HepG2 (cell line): ENCODE data around the gene DCAF4. TPM values are rescaled to one million over a fixed set of nuclear protein-coding genes. Genes with fewer than 3 reads are reported as not detected.
A peak's percentile ranks its signal among the peaks of the same experiment; 100 is the strongest.

Experiments used
- ATAC-seq: fragments of 200-7000 bp; cut with Tn5 transposase; 3 replicates; pipeline ENCODE4 v1.9.1; 2020; ENCODE audit warnings: mild to moderate bottlenecking, moderate library complexity
- BruUV-seq: library from RNA; stranded (reverse); fragments of 400-500 nt; replicated peaks from 2 replicates; lab custom pipeline; 2021; lab: Mats Ljungman, UMichigan
- CTCF ChIA-PET: fragments of 300-600 bp; formaldehyde crosslinking; extraction: SDS; loops from one replicate; lab custom pipeline; 2021; ENCODE audit warnings: low total read pairs, inconsistent platforms, low intra/inter-chr PET ratio; lab: Yijun Ruan, JAX
- POLR2A ChIA-PET: fragments of 350-600 bp; sonication (Branson Sonifier 250); formaldehyde crosslinking; loops from one replicate; lab custom pipeline; 2020; ENCODE audit warnings: antibody characterized with exemption, inconsistent platforms; lab: Yijun Ruan, JAX
- DNase-seq: peaks from one replicate; pipeline ENCODE4 v3.0.0-alpha.2; 2015; ENCODE audit warnings: low spot score
- FAIRE-seq: peaks from 3 replicates; lab custom pipeline; 2011; peaks lifted over from hg19 to GRCh38; lab: Jason Lieb, UNC
- H2AFZ ChIP-seq: one replicate; pipeline ENCODE4 v1.6.1; 2011; ENCODE audit warnings: low read length, inconsistent platforms
- H3K27ac ChIP-seq: fragments of 300-600 bp; 3 replicates; pipeline ENCODE4 v1.8.0; 2011; ENCODE audit warnings: mixed run types, mild to moderate bottlenecking, mixed read lengths, low read length, inconsistent platforms; ENCODE audit not compliant: insufficient read depth; ENCODE audit errors: extremely low read length
- H3K27me3 ChIP-seq, 2 experiments: fragments of 200-600 bp in 1 of 2; 2 replicates in 1 of 2; 3 replicates in 1 of 2; pipeline versions ENCODE4 v1.6.0 to v1.8.0; 2011; ENCODE audit warnings: low read length in 2 of 2, mild to moderate bottlenecking in 2 of 2, moderate library complexity in 2 of 2, inconsistent platforms in 1 of 2; ENCODE audit not compliant: insufficient read depth in 2 of 2, control insufficient read depth in 1 of 2
- H3K36me3 ChIP-seq, 2 experiments: fragments of 200-600 bp in 1 of 2; replicated peaks in 1 of 2; 2 replicates in 1 of 2; 3 replicates in 1 of 2; pipeline versions ENCODE4 v1.5.1 to v1.8.0; 2011; ENCODE audit warnings: low read length in 2 of 2, inconsistent platforms in 1 of 2; ENCODE audit not compliant: insufficient read depth in 2 of 2, control insufficient read depth in 1 of 2
- H3K4me1 ChIP-seq: 2 replicates; pipeline ENCODE4 v1.5.1; 2012; ENCODE audit warnings: low read length, inconsistent platforms; ENCODE audit not compliant: insufficient read depth
- H3K4me2 ChIP-seq: 2 replicates; pipeline ENCODE4 v1.6.0; 2011; ENCODE audit warnings: low read depth, low read length, inconsistent platforms
- H3K4me3 ChIP-seq, 3 experiments: fragments of 200-600 bp in 1 of 3; sonication (generic), shearing (Covaris generic) in 1 of 3; replicated peaks in 1 of 3; 2 replicates each; pipeline ENCODE4 v1.5.1; 2011 to 2016; ENCODE audit warnings: low read length in 3 of 3, inconsistent platforms in 2 of 3, low read depth in 2 of 3, mild to moderate bottlenecking in 2 of 3, control low read depth in 1 of 3, mixed read lengths in 1 of 3; ENCODE audit not compliant: insufficient read depth in 1 of 3
- H3K79me2 ChIP-seq: one replicate; pipeline ENCODE4 v1.6.1; 2011; ENCODE audit warnings: low read length, inconsistent platforms; ENCODE audit not compliant: insufficient read depth
- H3K9ac ChIP-seq: 2 replicates; pipeline ENCODE4 v1.6.0; 2011; ENCODE audit warnings: mild to moderate bottlenecking, low read depth, low read length, inconsistent platforms; ENCODE audit not compliant: insufficient read depth
- H3K9me3 ChIP-seq: 2 replicates; pipeline ENCODE4 v1.5.1; 2012; ENCODE audit warnings: mild to moderate bottlenecking, low read length
- H4K20me1 ChIP-seq: 2 replicates; pipeline ENCODE4 v1.6.0; 2011; ENCODE audit warnings: inconsistent platforms, mild to moderate bottlenecking, low read length, moderate library complexity; ENCODE audit not compliant: insufficient read depth
- ATF7-NPFF ChIP-seq: sonication (generic); formaldehyde crosslinking; IDR thresholded peaks from 2 replicates; pipeline ENCODE4 v1.8.1; 2023; ENCODE audit warnings: mild to moderate bottlenecking, low read depth, missing genetic modification reagents, moderate library complexity
- FOXM1 ChIP-seq: sonication (generic); formaldehyde crosslinking; IDR thresholded peaks from 2 replicates; pipeline ENCODE4 v1.5.0; 2020; ENCODE audit warnings: missing genetic modification reagents
- KLF9 ChIP-seq: IDR thresholded peaks from 2 replicates; pipeline ENCODE4 v1.6.1; 2016; ENCODE audit warnings: low read depth
- MAF1 ChIP-seq: sonication (generic); formaldehyde crosslinking; IDR thresholded peaks from 2 replicates; pipeline ENCODE4 v1.5.0; 2020; ENCODE audit warnings: missing genetic modification reagents, borderline replicate concordance
- MIER2 ChIP-seq: IDR thresholded peaks from 2 replicates; pipeline ENCODE4 v1.6.1; 2016; ENCODE audit warnings: missing biosample characterization, missing genetic modification reagents
- NFIC ChIP-seq: IDR thresholded peaks from 2 replicates; pipeline ENCODE4 v1.6.1; 2012; ENCODE audit warnings: mild to moderate bottlenecking, low read length, inconsistent platforms
- RAD21 ChIP-seq: fragments of 450-650 bp; formaldehyde crosslinking; IDR thresholded peaks from 2 replicates; pipeline ENCODE4 v1.5.0; 2020; ENCODE audit warnings: mild to moderate bottlenecking
- SMC3 ChIP-seq: IDR thresholded peaks from 2 replicates; pipeline ENCODE4 v1.6.1; 2011; ENCODE audit warnings: low read length, improper control_type of control experiment
- SPEN ChIP-seq: sonication (generic); formaldehyde crosslinking; IDR thresholded peaks from 2 replicates; pipeline ENCODE4 v1.5.1; 2020; ENCODE audit warnings: low read depth, mild to moderate bottlenecking, missing genetic modification reagents
- STAG1 ChIP-seq: sonication (generic); formaldehyde crosslinking; IDR thresholded peaks from 2 replicates; pipeline ENCODE4 v1.4.0; 2020; ENCODE audit warnings: missing genetic modification reagents
- YEATS2 ChIP-seq: sonication (generic); formaldehyde crosslinking; IDR thresholded peaks from 2 replicates; pipeline ENCODE4 v1.4.0; 2020; ENCODE audit warnings: missing genetic modification reagents, borderline replicate concordance
- ZNF136 ChIP-seq: sonication (generic); formaldehyde crosslinking; IDR thresholded peaks from 2 replicates; pipeline ENCODE4 v1.8.1; 2022; ENCODE audit warnings: low read depth, mild to moderate bottlenecking, moderate library complexity, missing genetic modification reagents
- ZNF230 ChIP-seq: sonication (generic); formaldehyde crosslinking; IDR thresholded peaks from 2 replicates; pipeline ENCODE4 v1.4.0; 2020; ENCODE audit warnings: mild to moderate bottlenecking, missing genetic modification reagents
- ZNF260 ChIP-seq: sonication (generic); formaldehyde crosslinking; IDR thresholded peaks from 2 replicates; pipeline ENCODE4 v1.4.0; 2020; ENCODE audit warnings: missing genetic modification reagents, low read depth, mild to moderate bottlenecking, borderline replicate concordance
- ZNF451 ChIP-seq: sonication (generic); formaldehyde crosslinking; IDR thresholded peaks from 2 replicates; pipeline ENCODE4 v1.5.0; 2020; ENCODE audit warnings: mild to moderate bottlenecking, missing genetic modification reagents
- ZNF589 ChIP-seq: sonication (generic); formaldehyde crosslinking; conservative IDR thresholded peaks from 2 replicates; pipeline ENCODE4 v1.8.0; 2022; ENCODE audit warnings: mild to moderate bottlenecking, moderate library complexity, missing genetic modification reagents
- ZNF672 ChIP-seq: sonication (generic); formaldehyde crosslinking; IDR thresholded peaks from 2 replicates; pipeline ENCODE4 v1.8.1; 2022; ENCODE audit warnings: missing genetic modification reagents
- ZNF7 ChIP-seq: IDR thresholded peaks from 2 replicates; pipeline ENCODE4 v1.6.1; 2016; ENCODE audit warnings: missing biosample characterization, missing genetic modification reagents
- ZNF761 ChIP-seq: sonication (generic); formaldehyde crosslinking; conservative IDR thresholded peaks from 2 replicates; pipeline ENCODE4 v1.4.0; 2020; ENCODE audit warnings: mild to moderate bottlenecking, missing genetic modification reagents
- WGBS: methylation state at CpG from one replicate; pipeline ENCODE4 v1.1.6; 2017; ENCODE audit warnings: low lambda C conversion rate; 5-methylcytosine and 5-hydroxymethylcytosine counted together
- in situ Hi-C: cut with HindIII; loops from 2 replicates; pipeline ENCODE4 v1.10.0; 2017; ENCODE audit warnings: low pct_unique_long_range_greater_than_20kb; ENCODE audit not compliant: extremely low pct_ligation_motif_present
- intact Hi-C: fragments of 100-400 bp; cut with micrococcal nuclease; formaldehyde crosslinking; loops from one replicate; pipeline ENCODE4 v1.10.0; 2022; ENCODE audit not compliant: unreplicated experiment
- polyA plus RNA-seq, 8 experiments: library from polyadenylated mRNA; depleted of rRNA in 3 of 8; stranded (reverse) in 7 of 8; unstranded in 1 of 8; fragments of >200 nt; fragmentation: Illumina TruSeq in 4 of 8; extraction: Trizol in 4 of 8; gene quantifications; 2 replicates each; pipeline versions ENCODE4 v1.2.1 to v1.2.3, GENCODE V29; 2011 to 2016; ENCODE audit warnings: low read depth in 4 of 8, missing spikeins in 1 of 8, mixed read lengths in 1 of 8; ENCODE audit not compliant: insufficient read depth in 1 of 8
- total RNA-seq, 5 experiments: library from RNA; depleted of rRNA; stranded (reverse); fragments of >200 nt; fragmentation: Illumina TruSeq; extraction: Trizol; gene quantifications; 2 replicates each; pipeline ENCODE4 v1.2.3, GENCODE V29; 2016; ENCODE audit warnings: low read depth in 1 of 5
- TF ChIP-seq, protein P1 (sequence below): sonication (generic); formaldehyde crosslinking; IDR thresholded peaks from 2 replicates; pipeline ENCODE4 v1.5.0; 2020; ENCODE audit warnings: mild to moderate bottlenecking, missing genetic modification reagents, moderate library complexity

Gene DCAF4
- total and polyA plus RNA-seq, 2 of the 13 experiments (the other 11 are each of a cell fraction or from before 2014, with no cell fraction given), result 18.8 to 21.1 TPM

DNA sequence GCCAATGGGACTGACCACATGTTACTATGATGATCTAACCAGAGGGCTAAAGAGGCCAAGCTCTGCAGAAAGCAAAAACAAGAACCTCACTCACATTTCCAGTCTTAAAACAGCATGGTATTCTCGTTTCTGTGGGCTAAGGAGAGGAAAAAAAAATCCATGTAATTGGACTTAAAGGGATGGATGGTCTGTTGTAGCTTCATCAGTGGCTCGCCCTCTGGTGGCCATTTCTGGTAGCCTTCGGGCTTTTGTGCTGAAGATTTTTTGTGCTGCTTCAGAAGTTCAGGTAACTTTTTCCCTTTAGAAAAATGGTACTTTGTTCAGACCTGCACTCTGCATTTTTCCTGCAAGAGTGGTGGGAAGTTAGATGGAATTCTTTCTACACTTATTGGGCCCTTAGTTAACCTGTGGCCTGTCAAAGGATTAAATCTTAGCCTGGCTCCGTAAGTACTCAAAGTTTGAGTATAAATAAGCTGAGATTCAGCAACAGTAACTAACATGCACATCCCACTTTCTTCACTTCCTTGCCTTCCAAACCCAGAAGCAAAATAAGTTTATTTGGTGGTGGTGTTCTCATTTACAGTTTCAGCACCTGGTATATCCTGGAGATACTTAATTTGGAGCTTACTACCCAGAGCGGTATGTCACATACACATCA, 22.3 kb downstream of the DCAF4 start:
- Histone ChIP-seq H3K4me1 (no peaks in the 10 kb centered on the region), H3K79me2 (no peaks in the 10 kb centered on the region), H3K4me3 (no peak overlapping the region), H3K9ac (no peak overlapping the region), H4K20me1 (no peaks in the 10 kb centered on the region), H3K27ac (no peak overlapping the region), H2AFZ (no peak overlapping the region), H3K9me3 (no peaks in the 10 kb centered on the region), H3K4me2 (no peak overlapping the region), H3K36me3 (peaks cover 9 to 47% of the 10 kb centered on the region in 2 experiments; a peak in 4 of 5 replicates), H3K27me3 (no peaks in the 10 kb centered on the region)
- DNase-seq (peak; percentile 27), FAIRE-seq (peak; percentile 89), ATAC-seq (peak; percentile 67)
- ChIA-PET CTCF (interaction anchor here (0.6 to 1.6 kb wide), 3 partner anchors 116 to 435 kb away, joined by 3 to 11 read pairs (median 6); no protein-coding TSS in a partner anchor), POLR2A (no interaction called here)
- BruUV-seq, result no TSS peak
- 38% methylated on average over 5 of the region's 5 CpGs for WGBS
- TF ChIP-seq MAF1 (CRISPR knock-in tag), result no peak
- peak; percentile 63 for TF ChIP-seq STAG1
- TF ChIP-seq ZNF451 (CRISPR knock-in tag), result no peak
- TF ChIP-seq FOXM1 (CRISPR knock-in tag), result no peak
- TF ChIP-seq ZNF589, result no peak
- no peak for TF ChIP-seq ZNF672
- TF ChIP-seq NFIC, result no peak
- TF ChIP-seq ZNF230 (CRISPR knock-in tag), result no peak
- no peak for TF ChIP-seq ZNF7 (CRISPR knock-in tag)
- no peak for TF ChIP-seq SPEN
- no peak for TF ChIP-seq ZNF136 (CRISPR knock-in tag)
- TF ChIP-seq RAD21 (CRISPR knock-in tag), result 0 out of 2 replicates have a peak, but pooled peaks have one; percentile 11
- TF ChIP-seq KLF9 (CRISPR knock-in tag), result no peak
- no peak for TF ChIP-seq ZNF260
- peak; percentile 85 for TF ChIP-seq SMC3
- TF ChIP-seq YEATS2 (CRISPR knock-in tag), result no peak
- TF ChIP-seq ATF7-NPFF, result no peak
- TF ChIP-seq ZNF761 (CRISPR knock-in tag), result no peak
- no peak for TF ChIP-seq MIER2 (CRISPR knock-in tag)
- TF ChIP-seq, protein P1, sequence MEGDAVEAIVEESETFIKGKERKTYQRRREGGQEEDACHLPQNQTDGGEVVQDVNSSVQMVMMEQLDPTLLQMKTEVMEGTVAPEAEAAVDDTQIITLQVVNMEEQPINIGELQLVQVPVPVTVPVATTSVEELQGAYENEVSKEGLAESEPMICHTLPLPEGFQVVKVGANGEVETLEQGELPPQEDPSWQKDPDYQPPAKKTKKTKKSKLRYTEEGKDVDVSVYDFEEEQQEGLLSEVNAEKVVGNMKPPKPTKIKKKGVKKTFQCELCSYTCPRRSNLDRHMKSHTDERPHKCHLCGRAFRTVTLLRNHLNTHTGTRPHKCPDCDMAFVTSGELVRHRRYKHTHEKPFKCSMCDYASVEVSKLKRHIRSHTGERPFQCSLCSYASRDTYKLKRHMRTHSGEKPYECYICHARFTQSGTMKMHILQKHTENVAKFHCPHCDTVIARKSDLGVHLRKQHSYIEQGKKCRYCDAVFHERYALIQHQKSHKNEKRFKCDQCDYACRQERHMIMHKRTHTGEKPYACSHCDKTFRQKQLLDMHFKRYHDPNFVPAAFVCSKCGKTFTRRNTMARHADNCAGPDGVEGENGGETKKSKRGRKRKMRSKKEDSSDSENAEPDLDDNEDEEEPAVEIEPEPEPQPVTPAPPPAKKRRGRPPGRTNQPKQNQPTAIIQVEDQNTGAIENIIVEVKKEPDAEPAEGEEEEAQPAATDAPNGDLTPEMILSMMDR (CRISPR knock-in tag), result peak; percentile 72
- in situ Hi-C loops (loop anchor here (5.0 kb wide), 1 partner anchor 436 kb away; no protein-coding TSS in a partner anchor), intact Hi-C loops (loop anchor here (1.0 kb wide), 1 partner anchor 431 kb away; no protein-coding TSS in a partner anchor)
